ENCODE results near the gene RNPEP.

Gene RNPEP

GRCh38 chr1:202011994-202012393 is 29.5 kb downstream of the RNPEP start:
- no peak for DNase-seq (ENCODE audit: low read depth)
- no peak overlapping the region for H3K4me3 ChIP-seq (ENCODE audit: low read length)
- TF ChIP-seq, protein P1, sequence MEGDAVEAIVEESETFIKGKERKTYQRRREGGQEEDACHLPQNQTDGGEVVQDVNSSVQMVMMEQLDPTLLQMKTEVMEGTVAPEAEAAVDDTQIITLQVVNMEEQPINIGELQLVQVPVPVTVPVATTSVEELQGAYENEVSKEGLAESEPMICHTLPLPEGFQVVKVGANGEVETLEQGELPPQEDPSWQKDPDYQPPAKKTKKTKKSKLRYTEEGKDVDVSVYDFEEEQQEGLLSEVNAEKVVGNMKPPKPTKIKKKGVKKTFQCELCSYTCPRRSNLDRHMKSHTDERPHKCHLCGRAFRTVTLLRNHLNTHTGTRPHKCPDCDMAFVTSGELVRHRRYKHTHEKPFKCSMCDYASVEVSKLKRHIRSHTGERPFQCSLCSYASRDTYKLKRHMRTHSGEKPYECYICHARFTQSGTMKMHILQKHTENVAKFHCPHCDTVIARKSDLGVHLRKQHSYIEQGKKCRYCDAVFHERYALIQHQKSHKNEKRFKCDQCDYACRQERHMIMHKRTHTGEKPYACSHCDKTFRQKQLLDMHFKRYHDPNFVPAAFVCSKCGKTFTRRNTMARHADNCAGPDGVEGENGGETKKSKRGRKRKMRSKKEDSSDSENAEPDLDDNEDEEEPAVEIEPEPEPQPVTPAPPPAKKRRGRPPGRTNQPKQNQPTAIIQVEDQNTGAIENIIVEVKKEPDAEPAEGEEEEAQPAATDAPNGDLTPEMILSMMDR (conservative IDR thresholded peaks at IDR 0.05; ENCODE audit: low read length), result no peak

- TF ChIP-seq, protein P1 (conservative IDR thresholded peaks at IDR 0.05; ENCODE audit: low read length), result no peak
- no peak for DNase-seq (ENCODE audit: low read depth)
- H3K4me3 ChIP-seq (ENCODE audit: low read length), result no peak overlapping the region
These were observed 30.4 kb downstream of the RNPEP start for GRCh38 chr1:202012544-202013478.

- no peak overlapping the region for H3K4me3 ChIP-seq (ENCODE audit: low read length)
- no peak for DNase-seq (ENCODE audit: low read depth)
- TF ChIP-seq, protein P1 (conservative IDR thresholded peaks at IDR 0.05; ENCODE audit: low read length), result no peak
These were observed 31.2 kb downstream of the RNPEP start for GRCh38 chr1:202013603-202014002.

DNA sequence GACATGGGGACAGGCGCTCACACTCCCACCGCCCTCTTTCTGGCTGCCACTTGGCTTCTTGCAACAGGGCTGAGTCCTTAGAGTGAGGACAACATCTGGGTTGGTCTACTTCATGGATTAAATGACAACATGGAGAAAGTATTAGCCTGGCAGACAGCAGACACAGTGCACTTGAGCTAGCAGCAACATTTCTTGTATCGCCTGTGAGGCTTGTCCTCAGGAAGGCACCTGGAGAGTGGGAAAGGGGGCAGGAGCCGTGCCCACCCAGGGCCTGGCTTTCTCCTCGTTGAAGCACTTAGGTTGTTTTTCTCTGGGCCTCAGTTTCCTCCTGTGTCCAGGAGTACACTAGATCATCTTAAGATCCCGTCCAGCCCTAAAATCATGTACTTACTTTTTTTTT is 31.6 kb downstream of the RNPEP start:
- no peak overlapping the region for H3K4me3 ChIP-seq (ENCODE audit: low read length)
- TF ChIP-seq, protein P1 (conservative IDR thresholded peaks at IDR 0.05; ENCODE audit: low read length), result no peak
- DNase-seq (ENCODE audit: low read depth), result no peak

GRCh38 chr1:202014915-202015661 is 32.6 kb downstream of the RNPEP start:
- TF ChIP-seq, protein P1 (conservative IDR thresholded peaks at IDR 0.05; ENCODE audit: low read length), result no peak
- DNase-seq (ENCODE audit: low read depth), result no peak
- H3K4me3 ChIP-seq (ENCODE audit: low read length), result no peak overlapping the region

DNA sequence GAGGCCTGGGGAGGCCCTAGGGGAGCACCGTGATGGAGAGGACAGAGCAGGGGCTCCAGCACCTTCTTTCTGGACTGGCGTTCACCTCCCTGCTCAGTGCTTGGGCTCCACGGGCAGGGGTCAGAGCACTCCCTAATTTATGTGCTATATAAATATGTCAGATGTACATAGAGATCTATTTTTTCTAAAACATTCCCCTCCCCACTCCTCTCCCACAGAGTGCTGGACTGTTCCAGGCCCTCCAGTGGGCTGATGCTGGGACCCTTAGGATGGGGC is 33.2 kb downstream of the RNPEP start:
- DNase-seq (ENCODE audit: low read depth), result no peak
- H3K4me3 ChIP-seq (ENCODE audit: low read length), result no peak overlapping the region
- TF ChIP-seq, protein P1 (conservative IDR thresholded peaks at IDR 0.05; ENCODE audit: low read length), result no peak

Measured in AG10803 (cell line).